ENCODE measurements around the gene SLC52A3.
A peak's percentile ranks its signal among the peaks of the same experiment; 100 is the strongest.
"Not testable (repeated sequence)": the region's sequence is repeated elsewhere in the genome, so short reads cannot be mapped to it uniquely, and the experiment has no call there.

SLC52A3 gene

DNA sequence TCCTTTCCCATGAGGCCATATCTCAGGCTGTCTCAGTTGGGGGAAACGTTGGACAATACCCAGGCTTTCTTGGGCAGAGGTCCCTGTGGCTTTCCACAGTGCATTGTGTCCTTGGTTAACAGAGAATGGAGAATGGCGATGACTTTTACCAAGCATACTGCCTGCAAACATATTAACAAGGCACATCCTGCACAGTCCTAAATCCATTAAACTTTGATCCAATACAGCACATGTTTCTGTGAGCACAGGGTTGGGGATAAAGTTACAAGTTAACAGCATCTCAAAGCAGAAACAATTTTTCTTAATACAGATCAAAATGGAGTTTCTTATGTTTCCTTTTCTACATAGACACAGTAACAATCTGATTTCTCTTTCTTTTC, 44.1 kb upstream of the SLC52A3 start:
- not testable (repeated sequence) for H3K79me1 ChIP-seq (replicated peaks; ENCODE audit: low read length, poor library complexity, severe bottlenecking); H3K4me3 ChIP-seq (ENCODE audit: insufficient read depth in 1 of 2, low read depth in 1 of 2, low read length in 2 of 2); H3K18ac ChIP-seq (ENCODE audit: low read depth in 1 of 2, low read length in 2 of 2); H2BK12ac ChIP-seq (ENCODE audit: low read length in 2 of 2); H3K14ac ChIP-seq (ENCODE audit: low read length in 2 of 2); H2AK5ac ChIP-seq (ENCODE audit: low read length, severe bottlenecking); H4K91ac ChIP-seq (ENCODE audit: low read length); H3K9ac ChIP-seq (ENCODE audit: low read length); H2BK5ac ChIP-seq (ENCODE audit: low read depth, low read length, poor library complexity, severe bottlenecking); H3K4ac ChIP-seq (ENCODE audit: low read depth in 1 of 2, low read length in 2 of 2); H3K4me1 ChIP-seq (ENCODE audit: control insufficient read depth, insufficient read depth, low read depth, low read length); DNase-seq; H3K36me3 ChIP-seq (ENCODE audit: control insufficient read depth in 1 of 2, insufficient read depth in 2 of 2, low read depth in 1 of 2, low read length in 2 of 2); H3K23ac ChIP-seq (ENCODE audit: low read length in 2 of 2); H2BK15ac ChIP-seq (ENCODE audit: low read depth, poor library complexity, severe bottlenecking); H3K4me2 ChIP-seq (ENCODE audit: low read length, poor library complexity, severe bottlenecking); H2AFZ ChIP-seq (ENCODE audit: low read depth, low read length); H2BK120ac ChIP-seq (ENCODE audit: low read depth, low read length); H4K8ac ChIP-seq (ENCODE audit: low read length); H3K9me3 ChIP-seq (ENCODE audit: control insufficient read depth, low read length); H3K27ac ChIP-seq (ENCODE audit: low read length, poor library complexity, severe bottlenecking)
- WGBS, result no CpG with 5 or more reads among the region's 2 CpGs
- H3K27me3 ChIP-seq (ENCODE audit: control insufficient read depth in 1 of 2, insufficient read depth in 1 of 2, low read length in 2 of 2), result peaks cover 0 to 40% of the 10 kb centered on the region in 2 experiments

DNA sequence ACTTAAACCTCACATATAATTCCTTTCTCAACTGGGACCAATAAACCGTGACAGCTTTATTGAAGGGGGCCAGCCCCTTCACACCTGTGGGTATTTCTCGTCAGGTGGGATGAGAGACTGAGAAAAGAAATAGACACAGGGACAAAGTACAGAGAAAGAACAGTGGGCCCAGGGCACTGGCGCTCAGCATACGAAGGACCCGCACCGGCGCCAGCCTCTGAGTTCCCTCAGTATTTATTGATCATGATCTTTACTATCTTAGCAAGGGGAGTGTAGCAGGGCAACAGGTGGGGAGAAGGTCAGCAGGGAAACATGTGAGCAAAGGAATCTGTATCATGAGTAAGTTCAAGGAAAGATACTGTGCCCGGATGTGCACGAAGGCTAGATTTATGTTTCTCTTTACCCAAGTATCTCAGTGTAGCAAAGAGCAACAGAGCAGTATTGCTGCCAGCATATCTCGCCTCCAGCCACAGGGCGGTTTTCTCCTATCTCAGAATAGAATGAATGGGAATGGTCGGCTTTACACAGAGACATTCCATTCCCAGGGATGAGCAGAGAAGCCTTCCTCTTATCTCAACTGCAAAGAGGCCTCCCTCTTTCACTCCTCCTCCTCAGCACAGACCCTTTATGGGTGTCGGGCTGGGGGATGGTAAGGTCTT, 43.6 kb upstream of the SLC52A3 start:
- H2BK15ac ChIP-seq (ENCODE audit: low read depth, poor library complexity, severe bottlenecking); H4K8ac ChIP-seq (ENCODE audit: low read length); H3K27ac ChIP-seq (ENCODE audit: low read length, poor library complexity, severe bottlenecking); DNase-seq; H2AK5ac ChIP-seq (ENCODE audit: low read length, severe bottlenecking); H3K23ac ChIP-seq (ENCODE audit: low read length in 2 of 2); H3K9me3 ChIP-seq (ENCODE audit: control insufficient read depth, low read length); H2BK5ac ChIP-seq (ENCODE audit: low read depth, low read length, poor library complexity, severe bottlenecking); H2BK120ac ChIP-seq (ENCODE audit: low read depth, low read length); H3K9ac ChIP-seq (ENCODE audit: low read length); H3K4me3 ChIP-seq (ENCODE audit: insufficient read depth in 1 of 2, low read depth in 1 of 2, low read length in 2 of 2); H3K36me3 ChIP-seq (ENCODE audit: control insufficient read depth in 1 of 2, insufficient read depth in 2 of 2, low read depth in 1 of 2, low read length in 2 of 2); H2BK12ac ChIP-seq (ENCODE audit: low read length in 2 of 2); H3K4me1 ChIP-seq (ENCODE audit: control insufficient read depth, insufficient read depth, low read depth, low read length); H3K4ac ChIP-seq (ENCODE audit: low read depth in 1 of 2, low read length in 2 of 2); H3K79me1 ChIP-seq (replicated peaks; ENCODE audit: low read length, poor library complexity, severe bottlenecking); H2AFZ ChIP-seq (ENCODE audit: low read depth, low read length); H3K18ac ChIP-seq (ENCODE audit: low read depth in 1 of 2, low read length in 2 of 2); H4K91ac ChIP-seq (ENCODE audit: low read length); H3K4me2 ChIP-seq (ENCODE audit: low read length, poor library complexity, severe bottlenecking); H3K14ac ChIP-seq (ENCODE audit: low read length in 2 of 2): not testable (repeated sequence)
- 90% methylated on average over 9 of the region's 13 CpGs for WGBS
- H3K27me3 ChIP-seq (ENCODE audit: control insufficient read depth in 1 of 2, insufficient read depth in 1 of 2, low read length in 2 of 2), result peaks cover 0 to 40% of the 10 kb centered on the region in 2 experiments

DNA sequence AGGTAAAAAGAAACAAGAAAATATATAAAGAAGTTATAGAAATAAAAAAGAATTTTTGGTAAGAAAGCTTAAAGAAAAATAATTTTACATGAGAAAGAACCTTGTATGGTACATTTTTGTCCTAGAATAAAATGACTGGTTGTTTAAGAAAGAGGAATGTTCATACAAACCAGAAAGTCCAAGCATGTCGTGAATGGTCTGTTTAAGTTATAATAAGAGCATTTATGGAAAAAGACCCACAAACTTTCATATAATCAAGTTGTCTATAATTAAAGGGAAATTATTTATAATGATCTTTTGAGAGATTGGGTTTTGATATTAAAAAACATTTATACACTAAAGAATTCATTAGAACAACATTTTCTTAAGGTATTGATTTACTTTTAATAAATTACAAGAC, 37.4 kb upstream of the SLC52A3 start:
- Histone ChIP-seq H2AFZ (ENCODE audit: low read depth, low read length) (no peak overlapping the region), H2AK5ac (ENCODE audit: low read length, severe bottlenecking) (no peak overlapping the region), H2BK120ac (ENCODE audit: low read depth, low read length) (no peak overlapping the region), H2BK12ac (ENCODE audit: low read length in 2 of 2) (no peak overlapping the region), H3K36me3 (ENCODE audit: control insufficient read depth in 1 of 2, insufficient read depth in 2 of 2, low read depth in 1 of 2, low read length in 2 of 2) (no peaks in the 10 kb centered on the region), H4K8ac (ENCODE audit: low read length) (no peak overlapping the region), H4K91ac (ENCODE audit: low read length) (no peak overlapping the region), H3K4me1 (ENCODE audit: control insufficient read depth, insufficient read depth, low read depth, low read length) (no peaks in the 10 kb centered on the region), H3K79me1 (replicated peaks; ENCODE audit: low read length, poor library complexity, severe bottlenecking) (no peaks in the 10 kb centered on the region), H3K4ac (ENCODE audit: low read depth in 1 of 2, low read length in 2 of 2) (no peak overlapping the region), H3K27ac (ENCODE audit: low read length, poor library complexity, severe bottlenecking) (no peak overlapping the region), H3K4me3 (ENCODE audit: insufficient read depth in 1 of 2, low read depth in 1 of 2, low read length in 2 of 2) (no peak overlapping the region), H3K14ac (ENCODE audit: low read length in 2 of 2) (no peak overlapping the region), H3K23ac (ENCODE audit: low read length in 2 of 2) (no peak overlapping the region), H3K9me3 (ENCODE audit: control insufficient read depth, low read length) (peaks cover 16% of the 10 kb centered on the region), H3K18ac (ENCODE audit: low read depth in 1 of 2, low read length in 2 of 2) (no peak overlapping the region), H3K9ac (ENCODE audit: low read length) (no peak overlapping the region), H2BK15ac (ENCODE audit: low read depth, poor library complexity, severe bottlenecking) (no peak overlapping the region), H3K4me2 (ENCODE audit: low read length, poor library complexity, severe bottlenecking) (no peak overlapping the region), H2BK5ac (ENCODE audit: low read depth, low read length, poor library complexity, severe bottlenecking) (no peak overlapping the region), H3K27me3 (ENCODE audit: control insufficient read depth in 1 of 2, insufficient read depth in 1 of 2, low read length in 2 of 2) (peaks cover 0 to 7% of the 10 kb centered on the region in 2 experiments)
- 0% methylated on average over 1 of the region's 1 CpG for WGBS
- DNase-seq, result peak; percentile 19

DNA sequence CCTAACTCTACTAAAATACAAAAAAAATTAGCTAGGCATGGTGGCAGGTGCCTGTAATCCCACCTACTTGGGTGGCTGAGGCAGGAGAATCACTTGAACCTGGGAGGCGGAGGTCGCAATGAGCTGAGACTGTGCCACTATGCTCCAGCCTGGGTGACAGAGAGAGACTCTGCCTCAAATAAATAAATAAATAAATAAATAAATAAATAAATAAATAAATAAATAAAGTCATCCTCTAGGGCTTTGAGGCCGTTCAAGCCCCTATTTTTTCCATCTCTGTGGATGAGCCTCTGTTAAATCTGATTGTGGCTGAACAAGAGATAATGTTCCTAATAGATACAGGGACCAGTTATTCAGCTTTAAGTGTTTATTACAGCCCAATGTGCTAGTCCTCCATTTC, 33.4 kb upstream of the SLC52A3 start:
- no peaks in the 10 kb centered on the region for H3K79me1 ChIP-seq (replicated peaks; ENCODE audit: low read length, poor library complexity, severe bottlenecking)
- no peaks in the 10 kb centered on the region for H3K36me3 ChIP-seq (ENCODE audit: control insufficient read depth in 1 of 2, insufficient read depth in 2 of 2, low read depth in 1 of 2, low read length in 2 of 2)
- H3K4me1 ChIP-seq (ENCODE audit: control insufficient read depth, insufficient read depth, low read depth, low read length), result no peaks in the 10 kb centered on the region
- H3K27ac ChIP-seq (ENCODE audit: low read length, poor library complexity, severe bottlenecking), result no peak overlapping the region
- no peak overlapping the region for H2BK12ac ChIP-seq (ENCODE audit: low read length in 2 of 2)
- peaks cover 16% of the 10 kb centered on the region for H3K9me3 ChIP-seq (ENCODE audit: control insufficient read depth, low read length)
- no peak overlapping the region for H4K8ac ChIP-seq (ENCODE audit: low read length)
- 100% methylated on average over 1 of the region's 3 CpGs for WGBS
- H2BK15ac ChIP-seq (ENCODE audit: low read depth, poor library complexity, severe bottlenecking), result no peak overlapping the region
- no peak overlapping the region for H3K23ac ChIP-seq (ENCODE audit: low read length in 2 of 2)
- H3K18ac ChIP-seq (ENCODE audit: low read depth in 1 of 2, low read length in 2 of 2), result no peak overlapping the region
- H2AFZ ChIP-seq (ENCODE audit: low read depth, low read length), result no peak overlapping the region
- H3K9ac ChIP-seq (ENCODE audit: low read length), result no peak overlapping the region
- no peak overlapping the region for H2BK5ac ChIP-seq (ENCODE audit: low read depth, low read length, poor library complexity, severe bottlenecking)
- H3K4me3 ChIP-seq (ENCODE audit: insufficient read depth in 1 of 2, low read depth in 1 of 2, low read length in 2 of 2), result no peak overlapping the region
- H4K91ac ChIP-seq (ENCODE audit: low read length), result no peak overlapping the region
- H2BK120ac ChIP-seq (ENCODE audit: low read depth, low read length), result no peak overlapping the region
- no peak overlapping the region for H2AK5ac ChIP-seq (ENCODE audit: low read length, severe bottlenecking)
- H3K14ac ChIP-seq (ENCODE audit: low read length in 2 of 2), result no peak overlapping the region
- peaks cover 0 to 4% of the 10 kb centered on the region in 2 experiments for H3K27me3 ChIP-seq (ENCODE audit: control insufficient read depth in 1 of 2, insufficient read depth in 1 of 2, low read length in 2 of 2)
- H3K4ac ChIP-seq (ENCODE audit: low read depth in 1 of 2, low read length in 2 of 2), result no peak overlapping the region
- no peak for DNase-seq
- H3K4me2 ChIP-seq (ENCODE audit: low read length, poor library complexity, severe bottlenecking), result no peak overlapping the region

Measured in mesenchymal stem cell (in vitro differentiated cells and primary cell).